Measurements from ENCODE around the gene PHYKPL.

DNA sequence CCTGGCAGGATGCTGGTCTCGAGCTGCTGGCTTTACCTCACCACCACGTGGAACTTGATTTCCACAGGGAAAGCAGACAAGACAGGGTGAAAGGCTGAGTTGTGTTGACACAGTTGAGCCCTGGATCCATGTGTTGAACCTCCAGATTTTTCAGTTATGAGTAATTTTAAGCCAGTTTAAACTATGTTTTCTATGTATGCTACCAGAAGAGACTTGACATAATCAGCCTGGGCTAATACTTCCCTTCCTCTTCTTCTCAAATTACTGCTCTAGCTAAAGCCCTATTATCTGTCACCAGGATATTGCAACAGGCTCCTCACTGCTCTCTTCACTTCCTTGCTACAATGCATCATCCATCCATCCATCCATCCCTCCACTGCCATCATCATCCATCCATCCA, 12.0 kb upstream of the PHYKPL start:
- TF ChIP-seq CTCF (IDR thresholded peaks at IDR 0.05), result no peak
- TF ChIP-seq POLR2AphosphoS5 (IDR thresholded peaks at IDR 0.05), result no peak

Measured in prostate gland (tissue), 2 donors.